Epithelial cell of esophagus (primary cell): ENCODE measurements around the gene IL17REL.

Source experiments
- DNase-seq: peaks from one replicate; pipeline ENCODE4 v3.0.0; 2010; ENCODE audit warnings: low read depth
- H3K4me3 ChIP-seq: 2 replicates; pipeline ENCODE4 v1.5.1; 2011; ENCODE audit warnings: mild to moderate bottlenecking, low read length, control low read depth
- CTCF ChIP-seq: IDR thresholded peaks from 2 replicates; pipeline ENCODE4 v1.5.1; 2011; ENCODE audit warnings: low read depth, mild to moderate bottlenecking, low read length, control low read depth, inconsistent platforms; ENCODE audit not compliant: insufficient read depth; ENCODE audit errors: missing control alignments

The IL17REL gene

GRCh38 chr22:49998718-49999062 is 13.9 kb downstream of the IL17REL start:
- no peak for DNase-seq
- no peak for TF ChIP-seq CTCF
- H3K4me3 ChIP-seq: no peak overlapping the region

- no peak for DNase-seq
- TF ChIP-seq CTCF: no peak
- no peak overlapping the region for H3K4me3 ChIP-seq
These were observed 14.4 kb downstream of the IL17REL start for GRCh38 chr22:49997932-49998717.

- H3K4me3 ChIP-seq: no peak overlapping the region
- TF ChIP-seq CTCF: no peak
- no peak for DNase-seq
These were observed 15.3 kb downstream of the IL17REL start for GRCh38 chr22:49997251-49997599.

DNA sequence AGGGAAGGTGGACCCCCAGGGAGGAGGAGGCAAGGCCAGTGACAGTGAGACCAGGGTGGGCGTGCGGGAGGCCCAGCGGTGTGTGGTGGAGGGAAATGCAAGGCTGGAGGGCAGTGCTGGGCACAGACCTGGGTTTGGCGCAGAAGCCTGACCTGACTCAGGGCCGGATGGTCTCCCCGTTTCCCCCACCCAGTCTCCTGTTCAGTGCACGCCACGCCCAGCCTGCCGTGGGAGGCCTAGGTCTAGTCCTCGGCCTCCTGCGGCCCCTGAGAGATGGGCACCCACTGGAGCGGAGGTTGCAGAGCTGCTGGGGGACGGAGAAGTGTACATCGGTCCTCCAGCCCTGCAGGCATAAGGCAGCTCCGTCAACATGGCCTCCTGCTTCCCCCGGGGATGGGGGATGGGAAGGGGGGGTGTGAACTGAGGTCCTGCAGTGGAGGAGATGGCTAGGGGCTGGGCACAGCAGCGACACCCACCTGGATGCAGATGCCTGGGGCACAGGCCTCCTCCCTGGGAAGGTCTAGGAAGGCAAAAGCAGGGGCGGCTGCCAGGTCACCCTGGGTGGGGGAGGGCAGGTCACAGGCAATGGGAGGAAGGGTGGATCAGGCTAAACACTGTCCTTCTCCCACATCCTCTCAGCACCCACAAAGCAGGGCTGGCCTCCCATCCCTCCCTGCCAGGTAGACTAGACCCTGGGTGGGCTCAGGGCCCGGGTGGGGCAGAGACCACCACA is 15.9 kb downstream of the IL17REL start:
- DNase-seq: no peak
- H3K4me3 ChIP-seq: no peak overlapping the region
- TF ChIP-seq CTCF: no peak

GRCh38 chr22:49996119-49996517 is 16.4 kb downstream of the IL17REL start:
- no peak for DNase-seq
- TF ChIP-seq CTCF: no peak
- H3K4me3 ChIP-seq: no peak overlapping the region

- H3K4me3 ChIP-seq: no peak overlapping the region
- no peak for DNase-seq
- TF ChIP-seq CTCF: no peak
These were observed 17.0 kb downstream of the IL17REL start for GRCh38 chr22:49995361-49996118.
